GM19328 (cell line): ENCODE measurements around the gene HEPHL1.
"Not testable (repeated sequence)": the region's sequence is repeated elsewhere in the genome, so short reads cannot be mapped to it uniquely, and the experiment has no call there.

Experiments
- ATAC-seq: cut with Tn5 transposase; IDR thresholded peaks from one replicate; pipeline ENCODE4 v1.9.1; 2021; ENCODE audit warnings: mild to moderate bottlenecking, moderate library complexity; ENCODE audit not compliant: unreplicated experiment

HEPHL1 gene

DNA sequence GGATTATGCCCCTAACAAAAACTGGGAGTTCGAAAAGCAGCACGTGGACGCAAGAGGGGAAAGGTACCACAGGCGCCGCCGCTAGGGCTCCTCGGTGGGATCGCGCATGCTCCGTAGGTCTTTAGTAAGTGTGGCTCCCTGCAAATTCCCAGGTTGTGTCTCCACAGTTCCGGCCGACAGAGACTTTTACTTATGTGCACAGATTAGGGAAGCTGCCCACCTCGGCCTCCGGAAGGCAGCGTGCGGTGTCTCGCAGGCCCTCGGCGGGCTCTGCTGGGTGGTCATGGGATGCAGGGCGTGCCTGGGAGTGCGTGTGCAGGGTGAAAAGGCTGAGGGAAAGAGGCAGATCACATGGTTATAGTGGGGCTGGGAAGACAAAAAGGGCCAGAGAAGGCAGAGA lies 67.8 kb downstream of the HEPHL1 start:
- no peak for ATAC-seq

GRCh38 chr11:94089341-94089740 lies 68.2 kb downstream of the HEPHL1 start:
- no peak for ATAC-seq

DNA sequence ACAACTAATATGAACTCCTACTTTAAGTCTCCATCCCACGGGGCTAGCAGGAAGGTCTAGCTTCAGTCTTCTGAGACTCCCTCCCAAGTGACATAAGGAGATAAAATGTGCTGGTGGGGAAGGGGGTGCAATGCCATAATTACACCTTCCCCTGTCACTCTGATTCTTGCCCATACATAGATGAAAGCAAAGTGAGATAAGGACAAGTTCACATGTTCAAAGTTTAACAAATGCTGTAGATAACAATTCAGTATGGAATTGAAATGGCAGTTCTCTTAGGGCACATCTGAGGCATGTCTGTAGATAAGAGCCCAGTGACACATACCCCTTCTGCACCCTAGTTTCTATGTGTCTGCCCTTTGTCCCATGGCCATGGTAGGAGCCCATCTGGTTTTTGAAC lies 69.2 kb downstream of the HEPHL1 start:
- ATAC-seq: no peak

DNA sequence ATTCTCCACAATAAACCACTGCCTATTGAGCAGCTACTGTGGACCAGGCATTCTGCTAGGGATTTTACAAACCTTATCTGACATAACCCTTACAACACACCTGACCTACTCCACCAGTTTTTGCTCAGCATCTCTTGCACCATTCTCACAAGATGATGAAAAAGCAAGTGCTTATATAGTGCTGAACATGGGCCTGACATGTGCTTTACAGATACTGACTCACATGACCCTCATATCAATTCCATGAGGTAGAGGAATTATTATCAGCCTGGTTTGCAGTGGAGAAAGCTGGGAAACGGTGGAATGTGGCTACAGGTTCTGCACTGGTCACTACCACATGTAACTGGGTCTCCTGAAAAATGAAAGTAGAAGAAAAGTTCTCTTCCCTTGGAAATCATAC lies 69.9 kb downstream of the HEPHL1 start:
- no peak for ATAC-seq

- ATAC-seq: no peak
These were observed 79.1 kb downstream of the HEPHL1 start for GRCh38 chr11:94100253-94100652.

DNA sequence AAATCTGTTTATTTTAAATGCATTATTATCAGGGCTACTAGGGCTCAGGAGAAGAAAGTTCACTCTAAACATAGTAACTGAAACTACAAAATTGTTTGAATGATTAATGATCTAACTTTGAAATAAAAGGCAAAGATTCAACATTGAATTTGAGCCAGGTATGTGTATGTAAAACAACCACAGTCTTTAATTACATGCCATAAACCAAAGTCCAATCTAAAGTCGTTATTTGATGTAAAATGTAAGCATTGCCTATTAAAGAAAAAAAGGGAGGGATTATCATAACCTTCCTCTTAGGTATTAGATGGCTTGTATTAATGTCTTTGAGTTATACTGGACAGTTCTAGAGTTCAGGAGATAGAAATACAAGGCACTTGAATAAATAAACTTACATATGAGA lies 82.3 kb downstream of the HEPHL1 start:
- ATAC-seq: no peak

DNA sequence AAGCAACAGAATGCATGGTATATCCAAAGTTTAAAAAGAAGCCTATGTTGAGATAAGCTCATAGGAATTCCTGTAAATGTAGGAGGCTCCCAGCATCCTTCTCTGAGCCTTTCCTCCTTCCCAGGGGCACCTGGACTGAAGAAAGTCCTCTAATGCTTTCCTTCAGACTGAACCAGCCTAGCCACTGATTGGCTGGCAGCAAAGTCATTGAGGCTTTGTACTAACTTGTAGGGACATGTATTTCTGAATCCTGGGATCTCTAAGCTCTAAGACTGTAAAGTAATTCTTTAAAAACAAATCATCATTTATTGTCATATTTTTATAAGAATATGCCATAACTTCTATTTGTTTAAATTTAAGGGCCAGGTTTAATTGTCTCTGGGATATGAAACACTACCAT lies 83.6 kb downstream of the HEPHL1 start:
- ATAC-seq: no peak

GRCh38 chr11:94106716-94107115 lies 85.6 kb downstream of the HEPHL1 start:
- ATAC-seq: no peak

GRCh38 chr11:94107363-94107762 lies 86.2 kb downstream of the HEPHL1 start:
- no peak for ATAC-seq

DNA sequence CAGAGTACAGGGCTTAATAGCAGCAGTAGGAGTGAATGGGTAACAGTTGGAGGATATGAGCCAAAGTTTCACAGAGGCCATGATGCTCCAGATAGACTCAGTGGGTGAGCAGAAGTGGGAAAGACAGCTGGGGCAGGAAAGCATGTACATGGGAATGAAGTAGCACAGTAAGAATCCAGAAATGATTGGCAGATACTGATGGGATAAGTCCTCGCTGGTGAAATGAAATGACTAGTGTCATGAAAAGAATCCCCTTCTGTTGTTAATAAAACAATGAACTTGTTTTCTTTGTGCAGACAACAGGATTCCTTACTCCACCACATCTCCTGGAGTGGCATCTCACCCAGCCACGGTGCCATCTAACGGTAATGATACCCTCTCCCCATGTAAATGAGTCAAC lies 90.1 kb downstream of the HEPHL1 start:
- ATAC-seq: no peak

- no peak for ATAC-seq
These were observed 90.5 kb downstream of the HEPHL1 start for GRCh38 chr11:94111660-94112059.

GRCh38 chr11:94112206-94112953 lies 91.2 kb downstream of the HEPHL1 start:
- no peak for ATAC-seq

GRCh38 chr11:94117197-94117574 lies 96.0 kb downstream of the HEPHL1 start:
- no peak for ATAC-seq

GRCh38 chr11:94117871-94118270 lies 96.7 kb downstream of the HEPHL1 start:
- ATAC-seq: no peak

DNA sequence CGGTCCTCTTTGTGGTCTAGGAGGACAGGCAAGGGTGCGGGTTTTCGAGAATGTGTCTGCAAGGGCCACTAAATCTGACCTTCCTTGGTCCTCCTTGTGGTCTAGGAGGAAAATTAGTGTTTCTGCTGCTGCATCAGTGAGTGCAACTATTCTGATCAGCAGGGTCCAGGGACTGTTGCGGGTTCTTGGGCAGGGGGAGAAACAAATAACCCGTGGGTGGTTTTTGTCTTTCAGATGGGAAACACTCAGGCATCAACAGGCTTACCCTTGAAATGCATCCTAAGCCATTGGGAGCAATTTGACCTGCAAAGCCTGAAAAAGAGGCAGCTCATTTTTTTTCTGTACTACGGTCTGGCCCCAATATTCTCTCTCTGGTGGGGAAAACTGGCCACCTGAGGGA lies 98.5 kb downstream of the HEPHL1 start:
- ATAC-seq: not testable (repeated sequence)

GRCh38 chr11:94120516-94120915 lies 99.4 kb downstream of the HEPHL1 start:
- not testable (repeated sequence) for ATAC-seq

- no peak for ATAC-seq
These were observed 99.8 kb downstream of the HEPHL1 start for GRCh38 chr11:94120946-94121345.

- no peak for ATAC-seq
These were observed 104.4 kb downstream of the HEPHL1 start for GRCh38 chr11:94125407-94126115.

DNA sequence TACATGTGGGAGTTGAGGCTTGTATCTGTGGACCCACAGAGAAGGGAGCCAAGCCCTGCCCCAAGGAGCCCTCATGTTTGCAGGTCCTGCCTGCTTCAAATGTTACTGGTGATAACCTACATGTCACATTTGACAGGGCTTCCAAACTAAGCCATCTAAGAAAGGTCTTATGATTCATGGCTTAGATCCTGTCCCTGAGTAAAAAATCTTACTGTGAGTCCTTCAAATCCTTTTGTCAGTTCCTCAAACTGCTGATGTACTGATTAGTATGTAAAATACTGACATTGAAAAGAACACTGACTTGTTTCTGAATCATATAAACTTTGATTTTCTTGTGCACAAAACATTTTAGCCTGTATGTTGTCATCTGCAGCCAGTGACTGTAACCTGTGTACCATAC lies 106.5 kb downstream of the HEPHL1 start:
- ATAC-seq: no peak

DNA sequence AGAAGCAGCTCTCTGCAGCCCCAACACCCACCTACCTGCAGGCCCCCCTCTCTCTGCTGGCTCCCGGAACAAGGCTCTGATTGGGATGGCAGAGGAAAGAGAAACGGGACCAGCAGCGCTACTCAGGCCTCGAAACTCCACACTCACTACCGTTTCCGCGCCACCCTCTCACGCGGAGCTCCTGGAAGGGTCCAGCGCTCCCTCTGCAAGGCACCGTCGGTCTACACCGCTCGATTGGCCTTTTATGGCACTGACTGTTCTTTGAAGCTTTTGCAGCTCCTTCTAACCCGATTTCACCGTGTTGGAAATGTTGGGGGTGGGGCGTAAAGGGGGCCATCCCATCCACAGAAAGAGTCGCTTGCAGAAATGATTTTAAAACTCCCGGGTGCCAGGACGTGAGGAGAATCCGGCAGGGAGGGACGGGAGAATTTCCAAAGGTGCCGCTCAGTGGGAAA lies 107.2 kb downstream of the HEPHL1 start:
- peak; percentile 21 for ATAC-seq

GRCh38 chr11:94128746-94129511 lies 107.8 kb downstream of the HEPHL1 start, which contains the start of gene PANX1:
TSS of gene PANX1 (plus strand) at chr11:94128841. CDS start at chr11:94129313, 472 bp downstream.
- ATAC-seq: peak; percentile 88
